ENCODE data around the gene RBL2. TPM values are rescaled to one million over a fixed set of nuclear protein-coding genes. Genes with fewer than 3 reads are reported as not detected.
"Not testable (repeated sequence)": the region's sequence is repeated elsewhere in the genome, so short reads cannot be mapped to it uniquely, and the experiment has no call there.

Gene RBL2
- total RNA-seq (2014; rRNA removed; shearing (Covaris generic)), result 35.3 and 43.1 TPM in 2 replicates

DNA sequence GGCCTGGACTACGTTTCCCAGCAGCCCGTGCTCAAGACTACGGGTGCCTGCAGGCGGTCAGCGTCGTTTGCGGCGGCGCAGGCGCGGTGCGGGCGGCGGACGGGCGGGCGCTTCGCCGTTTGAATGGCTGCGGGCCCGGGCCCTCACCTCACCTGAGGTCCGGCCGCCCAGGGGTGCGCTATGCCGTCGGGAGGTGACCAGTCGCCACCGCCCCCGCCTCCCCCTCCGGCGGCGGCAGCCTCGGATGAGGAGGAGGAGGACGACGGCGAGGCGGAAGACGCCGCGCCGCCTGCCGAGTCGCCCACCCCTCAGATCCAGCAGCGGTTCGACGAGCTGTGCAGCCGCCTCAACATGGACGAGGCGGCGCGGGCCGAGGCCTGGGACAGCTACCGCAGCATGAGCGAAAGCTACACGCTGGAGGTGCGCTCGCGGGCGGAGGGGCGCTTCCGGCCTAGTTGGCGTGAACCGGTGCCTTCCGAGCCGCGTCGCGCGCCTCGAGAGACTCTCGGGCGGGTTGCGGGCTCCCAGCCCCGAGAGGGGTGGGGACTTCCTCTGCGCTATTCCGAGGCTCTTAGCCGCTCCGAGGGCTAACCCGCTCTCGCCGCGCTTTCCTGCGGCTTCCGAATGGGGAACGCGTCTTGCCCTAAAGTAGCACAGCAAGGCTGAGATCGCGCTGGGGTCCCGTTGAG is at the start of gene RBL2:
TSS of gene RBL2 (plus strand) at position 95 of the 689 bp plus-strand sequence. CDS start at position 181, 86 bp downstream.
- DNase-seq (ENCODE audit: low read depth), result peak; percentile 78

DNA sequence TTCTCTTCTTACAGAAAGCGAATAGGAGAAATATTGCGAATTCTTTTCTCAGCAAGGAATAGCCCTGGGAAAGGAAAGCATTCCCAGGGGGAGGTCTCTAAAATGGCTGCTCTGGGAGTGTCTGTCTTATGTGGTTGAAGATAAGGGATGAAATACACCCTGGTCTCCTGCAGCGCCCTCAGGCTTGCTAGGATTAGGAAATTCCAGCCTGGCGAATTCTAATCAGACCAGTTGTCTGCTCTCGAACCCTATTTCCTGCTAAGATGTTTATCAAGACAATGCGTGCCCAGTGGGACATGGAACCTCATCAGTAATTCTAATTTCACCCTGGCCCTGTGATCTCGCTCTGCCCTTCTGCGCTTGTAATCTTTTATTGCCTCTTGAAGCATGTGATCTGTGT is 49.7 kb upstream of the RBL2 start:
- not testable (repeated sequence) for DNase-seq (ENCODE audit: low read depth)

DNA sequence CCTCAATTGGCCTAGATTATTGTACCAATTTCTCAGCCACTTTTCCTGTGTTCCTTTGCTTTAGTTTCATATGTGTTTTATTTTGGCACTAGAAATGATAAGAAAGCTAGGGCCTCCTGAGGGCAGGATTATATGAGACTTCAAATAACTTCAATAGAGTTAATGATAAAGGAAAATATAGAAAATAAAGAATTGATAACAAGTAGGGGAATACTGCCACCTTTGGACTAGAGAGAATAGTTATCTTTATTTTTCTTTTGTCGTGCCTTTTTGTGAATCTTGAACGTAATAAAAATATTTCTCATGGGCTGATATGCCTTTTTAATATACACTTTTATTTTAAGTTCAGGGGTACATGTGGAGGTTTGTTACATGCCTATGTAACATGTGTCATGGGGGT is 29.3 kb upstream of the RBL2 start:
- DNase-seq (ENCODE audit: low read depth), result no peak

- DNase-seq (ENCODE audit: low read depth), result no peak
These were observed 21.7 kb upstream of the RBL2 start for GRCh38 chr16:53412549-53412948.

DNA sequence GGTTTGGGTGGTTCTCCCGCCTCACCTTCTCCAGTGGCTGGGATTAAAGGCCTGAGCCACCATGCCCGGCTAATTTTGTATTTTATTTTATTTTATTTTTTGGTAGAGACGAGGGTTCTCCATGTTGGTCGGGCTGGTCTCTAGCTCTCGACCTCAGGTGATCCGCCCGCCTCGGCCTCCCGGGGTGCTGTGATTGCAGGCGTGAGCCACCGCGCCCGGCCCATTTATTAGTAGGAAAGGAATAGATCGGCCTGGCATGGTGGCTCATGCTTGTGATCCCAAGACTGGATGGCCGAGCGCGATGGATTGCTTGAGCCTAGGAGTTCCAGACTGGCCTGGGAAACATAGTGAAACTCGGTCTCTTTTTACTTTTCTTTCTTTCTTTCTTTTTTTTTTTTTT is 20.4 kb upstream of the RBL2 start:
- no peak for DNase-seq (ENCODE audit: low read depth)

GRCh38 chr16:53414381-53414780 is 19.9 kb upstream of the RBL2 start:
- DNase-seq (ENCODE audit: low read depth), result no peak

DNA sequence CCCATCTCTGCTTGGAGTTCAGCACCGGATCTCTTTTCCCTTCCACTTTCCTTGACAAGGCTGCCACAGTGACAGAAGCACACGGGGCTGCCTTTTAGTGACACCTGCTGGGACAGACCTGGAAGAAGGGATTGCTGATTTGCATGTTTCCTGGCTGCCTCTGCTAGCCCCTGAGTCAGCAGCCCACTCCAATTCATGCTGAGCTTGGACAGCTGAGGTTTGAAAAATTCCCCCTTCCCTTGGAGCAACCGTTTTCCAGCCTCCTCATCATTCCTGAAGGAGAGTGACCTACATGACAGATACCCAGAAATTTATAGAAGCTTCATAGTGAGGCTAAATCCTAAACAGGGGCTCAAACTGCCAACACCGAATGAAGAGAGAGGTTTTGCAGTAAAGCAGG is 18.8 kb upstream of the RBL2 start:
- DNase-seq (ENCODE audit: low read depth), result no peak

DNA sequence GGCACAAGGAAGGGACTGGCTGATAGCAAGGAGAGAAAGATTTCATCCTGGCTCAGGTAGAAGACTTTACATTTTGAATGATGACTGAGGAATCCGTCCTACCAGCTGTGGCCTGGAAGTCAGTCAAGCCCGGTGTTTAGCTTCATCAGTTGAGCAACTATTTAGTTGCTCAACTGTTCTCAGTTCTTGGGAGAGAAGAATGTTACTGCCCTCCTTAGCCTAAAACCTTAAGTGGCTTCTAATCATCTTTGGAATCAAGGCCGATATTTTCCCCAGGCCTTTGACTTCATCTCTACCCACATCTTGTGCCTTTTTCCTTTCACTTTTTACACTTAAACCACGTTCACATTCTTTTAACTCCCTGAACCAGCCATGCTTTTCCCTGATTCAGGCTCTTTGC is 17.3 kb upstream of the RBL2 start:
- peak; percentile 17 for DNase-seq (ENCODE audit: low read depth)

GRCh38 chr16:53417976-53418375 is 16.3 kb upstream of the RBL2 start:
- no peak for DNase-seq (ENCODE audit: low read depth)

GRCh38 chr16:53419383-53419709 is 14.9 kb upstream of the RBL2 start:
- not testable (repeated sequence) for DNase-seq (ENCODE audit: low read depth)

DNA sequence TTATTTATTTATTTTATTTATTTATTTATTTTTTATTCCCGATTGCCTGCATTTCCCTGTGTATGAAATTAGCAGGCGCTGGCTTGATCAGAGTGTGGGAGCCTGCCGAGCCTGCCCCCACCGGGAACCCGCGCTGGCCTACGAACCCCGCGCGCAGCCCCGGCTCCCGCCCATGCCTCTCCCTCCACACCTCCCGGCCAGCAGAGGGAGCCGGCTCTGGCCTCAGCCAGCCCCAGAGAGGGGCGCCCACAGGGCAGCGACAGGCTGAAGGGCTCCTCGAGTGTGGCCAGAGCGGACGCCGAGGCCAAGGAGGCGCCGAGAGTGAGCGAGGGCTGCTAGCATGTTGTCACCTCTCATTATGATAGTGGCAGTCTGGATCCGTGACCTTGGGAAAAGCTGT is 13.0 kb upstream of the RBL2 start:
- no peak for DNase-seq (ENCODE audit: low read depth)

GRCh38 chr16:53423968-53424367 is 10.3 kb upstream of the RBL2 start:
- not testable (repeated sequence) for DNase-seq (ENCODE audit: low read depth)

DNA sequence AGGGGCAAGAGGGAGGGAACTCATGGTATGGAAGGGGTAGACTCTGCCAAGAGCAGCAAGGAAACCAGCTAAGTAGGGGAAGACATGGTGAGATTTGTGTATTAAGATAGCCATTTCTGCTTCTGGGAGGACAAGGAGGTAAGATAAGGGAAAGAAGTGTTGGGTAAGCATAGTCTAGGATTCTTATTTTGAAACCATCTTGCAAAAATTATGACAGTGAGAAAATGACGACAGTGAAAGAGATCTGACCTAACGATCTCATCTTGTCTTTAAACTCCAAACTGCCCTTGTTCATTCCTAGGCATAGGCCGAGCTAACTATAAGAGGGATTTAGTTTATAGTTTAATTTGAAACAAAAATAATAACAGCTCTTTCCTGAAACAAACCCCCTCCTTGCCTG is 5.6 kb upstream of the RBL2 start:
- DNase-seq (ENCODE audit: low read depth), result no peak

- peak; percentile 64 for DNase-seq (ENCODE audit: low read depth)
These were observed 4.9 kb upstream of the RBL2 start for GRCh38 chr16:53429221-53429943.

DNA sequence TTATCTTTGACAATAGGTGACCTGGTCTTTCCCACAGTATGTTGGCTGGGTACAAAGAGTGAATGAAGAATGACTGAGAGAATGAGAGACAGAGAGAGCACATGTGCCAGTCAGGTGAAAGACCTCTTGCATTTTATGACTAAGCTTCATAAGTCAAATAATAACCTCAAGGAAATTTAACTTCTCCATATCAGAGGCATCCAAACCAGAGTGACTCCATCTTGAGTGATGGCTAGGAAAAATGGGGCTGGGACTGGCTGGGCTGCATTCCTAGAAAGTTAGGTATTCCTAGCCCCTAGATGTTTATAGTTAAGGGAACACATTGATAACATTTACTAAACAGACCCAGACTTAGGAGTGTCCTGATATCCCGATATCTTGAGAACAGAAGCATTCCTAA is 3.9 kb upstream of the RBL2 start:
- no peak for DNase-seq (ENCODE audit: low read depth)

DNA sequence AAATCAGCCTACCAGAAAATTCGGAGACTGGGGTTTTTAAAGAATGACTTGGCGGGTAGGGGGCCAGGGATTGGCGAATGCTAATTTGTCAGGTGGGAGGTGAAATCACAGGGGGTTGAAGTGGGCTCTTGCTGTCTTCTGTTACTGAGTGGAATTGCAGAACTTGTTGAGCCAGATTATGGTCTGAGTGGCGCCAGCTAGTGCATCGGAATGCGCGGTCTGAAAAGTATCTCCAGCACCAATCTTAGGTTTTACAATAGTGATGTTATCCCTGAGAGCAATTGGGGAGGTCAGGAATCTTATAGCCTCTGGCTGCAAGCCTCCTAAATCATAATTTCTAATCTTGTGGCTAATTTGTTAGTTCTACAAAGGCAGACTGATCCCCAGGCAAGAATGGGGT is 762 bp upstream of the RBL2 start:
- peak; percentile 46 for DNase-seq (ENCODE audit: low read depth)

- DNase-seq (ENCODE audit: low read depth), result peak; percentile 22
These were observed 318 bp upstream of the RBL2 start for GRCh38 chr16:53433930-53434376.

GRCh38 chr16:53435066-53435688 is 906 bp downstream of the RBL2 start:
- DNase-seq (ENCODE audit: low read depth), result peak; percentile 87

GRCh38 chr16:53440125-53440524 is 5.9 kb downstream of the RBL2 start:
- no peak for DNase-seq (ENCODE audit: low read depth)

DNA sequence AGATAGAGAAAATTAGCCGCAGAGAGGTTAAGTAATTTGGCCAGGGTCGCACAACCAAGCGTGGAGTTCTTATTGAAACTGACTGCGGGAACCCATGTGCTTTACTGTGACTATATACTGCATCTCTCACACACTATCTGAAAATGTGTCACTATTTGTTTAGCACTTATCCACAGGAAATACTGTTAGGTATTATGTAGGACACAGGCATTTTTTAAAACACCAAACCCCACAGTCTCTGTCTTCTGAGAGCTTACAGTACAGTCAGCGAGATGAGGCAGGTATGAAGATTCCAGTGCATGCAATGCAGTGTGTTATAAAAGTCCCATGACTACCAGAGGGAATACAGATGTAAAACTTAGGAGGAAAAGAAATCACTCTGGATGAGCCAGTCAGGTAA is 11.3 kb downstream of the RBL2 start:
- DNase-seq (ENCODE audit: low read depth), result no peak

DNA sequence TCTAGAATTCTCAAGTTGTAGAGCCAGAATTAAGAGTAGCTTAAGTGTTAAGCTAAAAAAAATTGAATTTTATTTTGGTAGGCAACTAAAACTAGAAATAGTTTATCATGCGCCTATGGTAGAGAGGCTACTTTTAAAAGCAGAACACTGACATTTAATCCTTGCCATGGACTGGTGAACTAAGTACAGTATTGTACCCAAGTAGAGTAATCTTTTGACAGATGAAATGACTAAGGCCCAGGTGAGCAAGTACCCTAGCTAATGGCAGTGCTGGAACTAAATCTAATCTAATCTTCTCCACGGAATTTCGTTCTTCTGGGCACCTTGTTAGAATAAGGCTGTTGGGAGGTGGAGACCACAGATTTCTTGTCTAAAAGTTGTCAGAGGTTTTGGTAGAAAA is 11.8 kb downstream of the RBL2 start:
- no peak for DNase-seq (ENCODE audit: low read depth)

- DNase-seq (ENCODE audit: low read depth), result no peak
These were observed 15.7 kb downstream of the RBL2 start for GRCh38 chr16:53449816-53450517.

Measured in RPMI7951 (cell line).